Keratinocyte (primary cell): ENCODE results near the gene CEP126.

ENCODE experiments used
- EZH2 ChIP-seq: IDR thresholded peaks from one replicate; pipeline ENCODE4 v1.6.1; 2012; ENCODE audit warnings: inconsistent platforms, mild to moderate bottlenecking, low read length, moderate library complexity
- TF ChIP-seq, protein P1 (sequence below), 3 experiments: IDR thresholded peaks in 1 of 3; conservative IDR thresholded peaks in 1 of 3; optimal IDR thresholded peaks in 1 of 3; 2 replicates in 2 of 3; 3 replicates in 1 of 3; pipeline versions ENCODE3 to v1.5.1; 2011; ENCODE audit warnings: low read length in 3 of 3, mild to moderate bottlenecking in 3 of 3, moderate library complexity in 2 of 3, control low read depth in 1 of 3, inconsistent platforms in 1 of 3; ENCODE audit not compliant: insufficient read depth in 2 of 3; ENCODE audit errors: extremely low read depth in 1 of 3

DNA sequence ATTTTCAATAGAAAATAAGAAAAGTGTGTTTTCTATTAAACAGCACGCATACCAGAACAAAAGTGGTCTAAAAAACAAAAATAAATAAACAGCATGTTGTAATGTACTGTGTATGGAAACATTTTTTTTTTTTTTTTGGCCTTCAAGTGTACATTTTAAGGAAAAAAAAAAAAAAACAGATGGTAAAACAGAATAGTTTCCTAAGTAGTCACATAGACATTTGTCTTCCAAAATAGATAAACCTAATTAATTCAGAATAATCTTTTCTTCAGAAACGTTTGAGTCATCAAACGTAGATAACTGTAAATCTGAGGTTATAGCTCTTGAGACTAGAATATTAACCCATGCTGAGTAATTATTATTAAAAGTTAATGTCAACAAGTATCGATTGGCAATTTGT is 132.0 kb downstream of the CEP126 start:
- TF ChIP-seq, protein P1, sequence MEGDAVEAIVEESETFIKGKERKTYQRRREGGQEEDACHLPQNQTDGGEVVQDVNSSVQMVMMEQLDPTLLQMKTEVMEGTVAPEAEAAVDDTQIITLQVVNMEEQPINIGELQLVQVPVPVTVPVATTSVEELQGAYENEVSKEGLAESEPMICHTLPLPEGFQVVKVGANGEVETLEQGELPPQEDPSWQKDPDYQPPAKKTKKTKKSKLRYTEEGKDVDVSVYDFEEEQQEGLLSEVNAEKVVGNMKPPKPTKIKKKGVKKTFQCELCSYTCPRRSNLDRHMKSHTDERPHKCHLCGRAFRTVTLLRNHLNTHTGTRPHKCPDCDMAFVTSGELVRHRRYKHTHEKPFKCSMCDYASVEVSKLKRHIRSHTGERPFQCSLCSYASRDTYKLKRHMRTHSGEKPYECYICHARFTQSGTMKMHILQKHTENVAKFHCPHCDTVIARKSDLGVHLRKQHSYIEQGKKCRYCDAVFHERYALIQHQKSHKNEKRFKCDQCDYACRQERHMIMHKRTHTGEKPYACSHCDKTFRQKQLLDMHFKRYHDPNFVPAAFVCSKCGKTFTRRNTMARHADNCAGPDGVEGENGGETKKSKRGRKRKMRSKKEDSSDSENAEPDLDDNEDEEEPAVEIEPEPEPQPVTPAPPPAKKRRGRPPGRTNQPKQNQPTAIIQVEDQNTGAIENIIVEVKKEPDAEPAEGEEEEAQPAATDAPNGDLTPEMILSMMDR (optimal IDR thresholded peaks at IDR 0.05 in 1 of 3, IDR thresholded peaks at IDR 0.05 in 1 of 3, conservative IDR thresholded peaks at IDR 0.05 in 1 of 3; ENCODE audit: extremely low read depth in 1 of 3, insufficient read depth in 2 of 3, low read length in 3 of 3): no peak
- no peak for TF ChIP-seq EZH2
